Osteocyte (in vitro differentiated cells): Measurements from ENCODE around the gene GTF2H4. TPM values are rescaled to one million over a fixed set of nuclear protein-coding genes. Genes with fewer than 3 reads are reported as not detected.

Source experiments
- DNase-seq: peaks from one replicate; pipeline ENCODE4 v3.0.0; 2021; ENCODE audit warnings: mixed read lengths; ENCODE audit not compliant: unreplicated experiment; ENCODE audit errors: extremely low spot score
- H3K27ac Mint-ChIP-seq: one replicate; pipeline ENCODE4 v1.8.0; 2021; ENCODE audit warnings: mild to moderate bottlenecking, mixed read lengths; ENCODE audit not compliant: unreplicated experiment
- H3K27me3 Mint-ChIP-seq: one replicate; pipeline ENCODE4 v1.8.0; 2021; ENCODE audit warnings: mixed read lengths; ENCODE audit not compliant: unreplicated experiment
- H3K36me3 Mint-ChIP-seq: one replicate; pipeline ENCODE4 v1.8.0; 2021; ENCODE audit warnings: mixed read lengths; ENCODE audit not compliant: unreplicated experiment
- H3K4me1 Mint-ChIP-seq: one replicate; pipeline ENCODE4 v1.8.0; 2021; ENCODE audit warnings: mixed read lengths; ENCODE audit not compliant: unreplicated experiment
- H3K4me3 Mint-ChIP-seq: one replicate; pipeline ENCODE4 v1.8.0; 2021; ENCODE audit warnings: mild to moderate bottlenecking, moderate library complexity, mixed read lengths; ENCODE audit not compliant: unreplicated experiment
- H3K9me3 Mint-ChIP-seq: one replicate; pipeline ENCODE4 v1.8.0; 2021; ENCODE audit warnings: mixed read lengths; ENCODE audit not compliant: unreplicated experiment
- total RNA-seq: library from RNA; stranded (reverse); gene quantifications from 2 replicates; pipeline ENCODE4 v1.2.1, GENCODE V29; 2021
- TF ChIP-seq, protein P1 (sequence below): fragments of 200-600 bp; sonication (generic); IDR thresholded peaks from 2 replicates; pipeline ENCODE4 v1.5.0; 2021; ENCODE audit warnings: antibody characterized with exemption, mild to moderate bottlenecking, moderate library complexity

The GTF2H4 gene
- total RNA-seq, 1 donor from 2014 or later, result 39.3 TPM

DNA sequence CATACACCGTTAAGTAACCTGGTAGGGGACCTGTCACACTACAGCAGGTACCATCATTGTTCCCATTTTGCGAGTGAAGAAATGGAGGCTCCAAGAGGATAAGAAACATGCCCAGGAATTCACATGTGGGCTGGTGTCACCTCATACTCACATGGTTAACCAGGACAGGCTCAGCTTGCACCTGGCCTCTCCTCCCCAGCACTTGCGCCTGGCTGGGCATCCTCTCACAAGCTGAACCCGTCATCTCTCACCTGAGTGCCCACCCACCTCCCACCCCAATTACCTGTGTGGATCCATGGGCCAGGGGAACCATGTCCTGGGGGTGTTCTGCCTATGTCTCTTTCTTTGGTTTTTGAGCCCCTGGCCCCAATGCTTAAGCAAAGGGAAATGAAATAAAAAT, 22.5 kb downstream of the GTF2H4 start:
- H3K27ac Mint-ChIP-seq, result no peak overlapping the region
- peaks cover 26% of the 10 kb centered on the region for H3K36me3 Mint-ChIP-seq
- DNase-seq, result no peak
- no peaks in the 10 kb centered on the region for H3K4me1 Mint-ChIP-seq
- TF ChIP-seq, protein P1, sequence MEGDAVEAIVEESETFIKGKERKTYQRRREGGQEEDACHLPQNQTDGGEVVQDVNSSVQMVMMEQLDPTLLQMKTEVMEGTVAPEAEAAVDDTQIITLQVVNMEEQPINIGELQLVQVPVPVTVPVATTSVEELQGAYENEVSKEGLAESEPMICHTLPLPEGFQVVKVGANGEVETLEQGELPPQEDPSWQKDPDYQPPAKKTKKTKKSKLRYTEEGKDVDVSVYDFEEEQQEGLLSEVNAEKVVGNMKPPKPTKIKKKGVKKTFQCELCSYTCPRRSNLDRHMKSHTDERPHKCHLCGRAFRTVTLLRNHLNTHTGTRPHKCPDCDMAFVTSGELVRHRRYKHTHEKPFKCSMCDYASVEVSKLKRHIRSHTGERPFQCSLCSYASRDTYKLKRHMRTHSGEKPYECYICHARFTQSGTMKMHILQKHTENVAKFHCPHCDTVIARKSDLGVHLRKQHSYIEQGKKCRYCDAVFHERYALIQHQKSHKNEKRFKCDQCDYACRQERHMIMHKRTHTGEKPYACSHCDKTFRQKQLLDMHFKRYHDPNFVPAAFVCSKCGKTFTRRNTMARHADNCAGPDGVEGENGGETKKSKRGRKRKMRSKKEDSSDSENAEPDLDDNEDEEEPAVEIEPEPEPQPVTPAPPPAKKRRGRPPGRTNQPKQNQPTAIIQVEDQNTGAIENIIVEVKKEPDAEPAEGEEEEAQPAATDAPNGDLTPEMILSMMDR, result no peak
- H3K4me3 Mint-ChIP-seq, result no peak overlapping the region
- no peaks in the 10 kb centered on the region for H3K27me3 Mint-ChIP-seq
- H3K9me3 Mint-ChIP-seq, result peaks cover 9% of the 10 kb centered on the region

DNA sequence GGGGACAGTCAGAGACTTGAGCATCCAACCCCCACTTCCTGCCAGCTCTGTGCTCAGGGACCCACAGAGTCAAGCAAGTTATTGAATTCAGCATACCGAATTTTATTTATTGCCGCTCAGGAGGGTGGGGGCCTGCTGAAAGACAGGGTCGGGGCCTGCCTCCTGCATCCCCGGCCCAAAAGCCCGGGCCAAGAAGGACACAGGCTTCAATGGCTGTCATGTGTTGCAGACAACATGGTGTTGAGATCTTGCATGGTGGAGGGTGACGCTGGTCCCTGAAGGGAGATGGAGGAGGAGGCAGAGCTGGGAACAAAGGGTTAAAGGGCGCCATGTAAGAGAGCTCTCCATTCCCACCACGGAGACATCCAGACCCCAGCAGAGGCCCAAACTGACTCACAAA, 23.3 kb downstream of the GTF2H4 start:
- Mint-ChIP-seq H3K27me3 (peaks cover 2% of the 10 kb centered on the region), H3K4me1 (no peaks in the 10 kb centered on the region), H3K9me3 (peaks cover 9% of the 10 kb centered on the region), H3K4me3 (no peak overlapping the region), H3K27ac (no peak overlapping the region), H3K36me3 (peaks cover 24% of the 10 kb centered on the region)
- no peak for DNase-seq
- TF ChIP-seq, protein P1, result no peak

DNA sequence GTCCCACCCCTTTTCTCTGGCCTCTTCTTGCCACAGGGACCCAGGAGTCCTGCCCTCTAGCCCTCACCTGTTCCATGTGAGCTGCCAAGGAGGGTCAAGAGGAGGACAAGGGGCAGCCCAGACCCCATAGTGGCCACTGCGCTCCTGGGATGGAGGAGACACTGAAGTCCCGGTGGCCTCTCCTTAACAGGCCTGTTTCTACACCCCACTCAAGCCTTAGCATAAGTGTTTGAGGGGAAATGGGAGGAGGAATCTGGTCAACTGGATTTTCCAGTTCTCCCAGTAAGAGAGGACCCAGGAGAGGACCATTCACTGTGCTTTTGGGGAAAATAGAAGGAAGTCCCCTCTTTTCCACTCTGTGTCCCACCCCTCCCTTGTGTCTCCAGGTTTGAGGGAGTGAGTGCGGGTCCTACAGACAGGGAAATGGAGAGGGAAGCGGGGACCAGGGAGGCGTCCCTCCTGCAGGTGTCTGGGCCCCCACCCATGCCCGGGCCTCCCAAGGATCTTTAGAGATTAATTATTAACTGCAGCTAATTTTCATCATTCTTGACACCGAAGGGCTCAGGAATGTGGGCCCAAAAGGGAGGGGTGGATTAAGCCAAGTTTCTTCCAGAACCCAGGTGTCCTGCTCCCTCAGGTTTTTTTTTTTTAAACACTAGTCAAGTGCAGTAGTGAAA, 24.1 kb downstream of the GTF2H4 start, which contains the start of gene SFTA2:
Gene SFTA2, minus strand, starts transcription at position 202 of the 677 bp plus-strand sequence. Its CDS starts 74 bp downstream, at position 128.
- no peak within 1 kb of the TSS for H3K27ac Mint-ChIP-seq
- TF ChIP-seq, protein P1, result no peak
- no peaks in the 10 kb centered on the region for H3K4me1 Mint-ChIP-seq
- H3K27me3 Mint-ChIP-seq, result peaks cover 2% of the 10 kb centered on the region
- H3K36me3 Mint-ChIP-seq, result peaks cover 19% of the 10 kb centered on the region
- no peak within 1 kb of the TSS for H3K4me3 Mint-ChIP-seq
- peaks cover 9% of the 10 kb centered on the region for H3K9me3 Mint-ChIP-seq
- no peak for DNase-seq

DNA sequence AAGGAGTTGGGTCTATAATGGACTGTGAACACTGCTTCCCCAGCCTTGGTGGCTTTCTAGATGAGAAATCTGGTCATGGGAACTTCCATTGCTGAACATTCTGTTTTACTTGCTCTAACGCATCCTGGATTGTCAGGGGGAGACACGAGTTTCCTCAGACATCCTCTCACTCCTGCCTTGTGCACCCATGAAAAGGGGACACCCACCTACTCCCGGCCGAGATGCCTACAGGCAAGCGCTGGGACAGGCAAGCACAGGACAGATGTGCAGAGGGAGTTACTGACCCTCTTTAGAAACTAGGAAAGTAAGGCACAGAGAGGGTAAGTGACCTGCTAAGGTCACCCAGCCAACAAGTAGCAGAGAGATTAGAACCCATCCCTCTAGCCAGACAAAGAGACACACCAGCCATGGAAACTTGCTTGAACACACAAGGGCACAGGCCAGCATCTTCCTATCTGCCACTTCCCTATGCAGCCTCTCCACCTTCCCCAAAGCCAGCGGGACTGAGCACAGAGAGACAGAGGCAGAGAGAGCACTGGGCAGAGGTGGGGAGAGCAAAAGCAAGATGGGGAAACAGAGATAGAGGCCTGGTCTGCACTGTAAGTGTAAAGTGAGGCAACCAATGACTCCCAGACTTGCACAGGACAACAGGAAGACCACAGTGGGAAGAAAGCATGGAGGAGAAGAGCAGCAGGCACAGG, 24.8 kb downstream of the GTF2H4 start:
- Mint-ChIP-seq H3K27me3 (peaks cover 2% of the 10 kb centered on the region), H3K4me1 (no peaks in the 10 kb centered on the region), H3K4me3 (no peak overlapping the region), H3K36me3 (peaks cover 15% of the 10 kb centered on the region), H3K9me3 (peaks cover 8% of the 10 kb centered on the region), H3K27ac (no peak overlapping the region)
- TF ChIP-seq, protein P1, result no peak
- DNase-seq, result no peak

DNA sequence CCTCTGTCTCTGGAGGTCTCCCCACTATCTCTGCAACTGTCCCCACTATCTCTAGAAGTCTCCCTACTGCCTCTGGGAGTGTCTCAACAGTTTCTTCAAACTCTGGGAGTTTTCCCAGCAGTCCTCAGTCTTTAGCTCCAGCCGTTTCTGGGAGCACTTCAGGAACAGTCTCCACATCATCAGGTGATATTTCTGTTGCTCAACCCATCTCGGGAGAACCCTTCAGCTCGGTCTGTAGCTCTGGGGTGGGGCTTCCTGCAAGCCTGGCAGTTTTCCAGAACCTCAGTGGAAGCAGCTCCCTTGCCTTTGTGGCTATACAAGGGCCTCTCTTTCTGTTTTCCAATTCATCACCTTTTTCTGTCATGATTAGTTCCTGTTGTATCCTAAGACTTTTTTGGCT, 27.0 kb downstream of the GTF2H4 start:
- Mint-ChIP-seq H3K27ac (no peak overlapping the region), H3K4me1 (no peaks in the 10 kb centered on the region), H3K27me3 (peaks cover 2% of the 10 kb centered on the region), H3K4me3 (no peak overlapping the region), H3K9me3 (no peaks in the 10 kb centered on the region), H3K36me3 (no peaks in the 10 kb centered on the region)
- no peak for DNase-seq
- TF ChIP-seq, protein P1, result no peak
